ENCODE results near the gene KAT2A.

- no peak for TF ChIP-seq POLR2A (IDR thresholded peaks at IDR 0.05)
- TF ChIP-seq, protein P1, sequence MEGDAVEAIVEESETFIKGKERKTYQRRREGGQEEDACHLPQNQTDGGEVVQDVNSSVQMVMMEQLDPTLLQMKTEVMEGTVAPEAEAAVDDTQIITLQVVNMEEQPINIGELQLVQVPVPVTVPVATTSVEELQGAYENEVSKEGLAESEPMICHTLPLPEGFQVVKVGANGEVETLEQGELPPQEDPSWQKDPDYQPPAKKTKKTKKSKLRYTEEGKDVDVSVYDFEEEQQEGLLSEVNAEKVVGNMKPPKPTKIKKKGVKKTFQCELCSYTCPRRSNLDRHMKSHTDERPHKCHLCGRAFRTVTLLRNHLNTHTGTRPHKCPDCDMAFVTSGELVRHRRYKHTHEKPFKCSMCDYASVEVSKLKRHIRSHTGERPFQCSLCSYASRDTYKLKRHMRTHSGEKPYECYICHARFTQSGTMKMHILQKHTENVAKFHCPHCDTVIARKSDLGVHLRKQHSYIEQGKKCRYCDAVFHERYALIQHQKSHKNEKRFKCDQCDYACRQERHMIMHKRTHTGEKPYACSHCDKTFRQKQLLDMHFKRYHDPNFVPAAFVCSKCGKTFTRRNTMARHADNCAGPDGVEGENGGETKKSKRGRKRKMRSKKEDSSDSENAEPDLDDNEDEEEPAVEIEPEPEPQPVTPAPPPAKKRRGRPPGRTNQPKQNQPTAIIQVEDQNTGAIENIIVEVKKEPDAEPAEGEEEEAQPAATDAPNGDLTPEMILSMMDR (IDR thresholded peaks at IDR 0.05 in 8 of 11, conservative IDR thresholded peaks at IDR 0.05 in 3 of 11), result no peak
Measured at GRCh38 chr17:42076797-42077559, 44.2 kb downstream of the KAT2A start.

All from spleen (tissue), 7 donors.